GM19452 (cell line): ENCODE measurements around the gene RPL10L.

Experiments
- ATAC-seq: cut with Tn5 transposase; IDR thresholded peaks from one replicate; pipeline ENCODE4 v1.9.1; 2021; ENCODE audit not compliant: unreplicated experiment

RPL10L gene

GRCh38 chr14:46651526-46652144 lies at the start of gene RPL10L:
Gene RPL10L (minus strand): TSS chr14:46651781. CDS start chr14:46651736, 45 bp downstream.
- no peak for ATAC-seq

GRCh38 chr14:46691819-46692218 lies 40.2 kb upstream of the RPL10L start:
- ATAC-seq = no peak

GRCh38 chr14:46686652-46687051 lies 35.1 kb upstream of the RPL10L start:
- ATAC-seq = no peak

- ATAC-seq = no peak
These were observed 20.5 kb upstream of the RPL10L start for GRCh38 chr14:46672128-46672527.

GRCh38 chr14:46663382-46663781 lies 11.8 kb upstream of the RPL10L start:
- no peak for ATAC-seq

- ATAC-seq = no peak
These were observed 10.1 kb upstream of the RPL10L start for GRCh38 chr14:46661728-46662127.

GRCh38 chr14:46653031-46653755 lies 1.6 kb upstream of the RPL10L start:
- no peak for ATAC-seq

GRCh38 chr14:46646796-46647195 lies 4.8 kb downstream of the RPL10L start:
- ATAC-seq = no peak

- ATAC-seq = no peak
These were observed 24.7 kb downstream of the RPL10L start for GRCh38 chr14:46626876-46627275.
